Measurements from ENCODE around the gene ROR1.
"Not testable (repeated sequence)": the region's sequence is repeated elsewhere in the genome, so short reads cannot be mapped to it uniquely, and the experiment has no call there.

ROR1 gene

GRCh38 chr1:63758791-63759190 is 15.0 kb upstream of the ROR1 start:
- DNase-seq (ENCODE audit: low read depth in 2 of 2) = no peak

- DNase-seq (ENCODE audit: low read depth in 2 of 2) = no peak
These were observed 14.0 kb upstream of the ROR1 start for GRCh38 chr1:63759778-63760177.

- no peak for DNase-seq (ENCODE audit: low read depth in 2 of 2)
These were observed 3.4 kb upstream of the ROR1 start for GRCh38 chr1:63770381-63770780.

- no peak for DNase-seq (ENCODE audit: low read depth in 2 of 2)
These were observed 1.6 kb upstream of the ROR1 start for GRCh38 chr1:63772201-63772600.

GRCh38 chr1:63772876-63773275 is 941 bp upstream of the ROR1 start:
- no peak for DNase-seq (ENCODE audit: low read depth in 2 of 2)

- DNase-seq (ENCODE audit: low read depth in 2 of 2) = no peak
These were observed 362 bp upstream of the ROR1 start for GRCh38 chr1:63773496-63773814.

- no peak for DNase-seq (ENCODE audit: low read depth in 2 of 2)
These were observed 1.0 kb downstream of the ROR1 start for GRCh38 chr1:63774617-63775417.

GRCh38 chr1:63775418-63776127 is 1.8 kb downstream of the ROR1 start:
- DNase-seq (ENCODE audit: low read depth in 2 of 2) = no peak

GRCh38 chr1:63777286-63777685 is 3.5 kb downstream of the ROR1 start:
- no peak for DNase-seq (ENCODE audit: low read depth in 2 of 2)

GRCh38 chr1:63777965-63778880 is 4.4 kb downstream of the ROR1 start:
- DNase-seq (ENCODE audit: low read depth in 2 of 2) = no peak

GRCh38 chr1:63779338-63780211 is 5.8 kb downstream of the ROR1 start:
- DNase-seq (ENCODE audit: low read depth in 2 of 2) = no peak

- no peak for DNase-seq (ENCODE audit: low read depth in 2 of 2)
These were observed 6.7 kb downstream of the ROR1 start for GRCh38 chr1:63780565-63780964.

GRCh38 chr1:63782982-63783381 is 9.2 kb downstream of the ROR1 start:
- DNase-seq (ENCODE audit: low read depth in 2 of 2) = no peak

- no peak for DNase-seq (ENCODE audit: low read depth in 2 of 2)
These were observed 10.3 kb downstream of the ROR1 start for GRCh38 chr1:63784083-63784482.

- DNase-seq (ENCODE audit: low read depth in 2 of 2) = no peak
These were observed 10.9 kb downstream of the ROR1 start for GRCh38 chr1:63784489-63785390.

- not testable (repeated sequence) for DNase-seq (ENCODE audit: low read depth in 2 of 2)
These were observed 13.5 kb downstream of the ROR1 start for GRCh38 chr1:63787270-63787669.

GRCh38 chr1:63787875-63788274 is 14.1 kb downstream of the ROR1 start:
- no peak for DNase-seq (ENCODE audit: low read depth in 2 of 2)

- DNase-seq (ENCODE audit: low read depth in 2 of 2) = no peak
These were observed 16.2 kb downstream of the ROR1 start for GRCh38 chr1:63789856-63790605.

- DNase-seq (ENCODE audit: low read depth in 2 of 2) = no peak
These were observed 17.2 kb downstream of the ROR1 start for GRCh38 chr1:63790989-63791388.

- DNase-seq (ENCODE audit: low read depth in 2 of 2) = no peak
These were observed 18.3 kb downstream of the ROR1 start for GRCh38 chr1:63792152-63792551.

All from activated CD8-positive, alpha-beta memory T cell treated with anti-CD3 and anti-CD28 coated beads for 4 hours (primary cell).